Measurements from ENCODE around the gene CD80. TPM values are rescaled to one million over a fixed set of nuclear protein-coding genes. Genes with fewer than 3 reads are reported as not detected.

The CD80 gene
- total and polyA plus RNA-seq, 9 of the 15 experiments (the other 6 are each of a cell fraction or from before 2014, with no cell fraction given), result 3.0 to 8.2 (median 5.7) TPM

DNA sequence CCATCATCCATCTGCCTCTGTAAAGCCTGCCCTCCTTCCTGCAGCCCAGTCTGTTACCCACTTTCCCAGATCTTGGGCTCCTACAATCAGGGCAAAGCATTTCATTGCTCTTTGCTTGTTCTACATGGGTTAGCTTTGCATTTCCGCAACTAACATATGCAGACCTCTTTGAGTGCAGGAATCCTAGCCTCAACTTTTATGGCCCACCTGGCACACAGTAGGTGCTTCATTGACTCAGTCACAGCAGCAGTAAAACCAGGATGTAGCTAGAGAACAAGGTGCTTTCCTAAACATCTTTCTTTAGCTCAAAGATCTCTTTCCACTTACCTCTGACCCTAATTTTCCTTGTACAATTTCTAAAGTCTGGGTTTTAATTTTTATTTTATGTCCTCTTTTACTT, 3.5 kb downstream of the CD80 start:
- no peaks in the 10 kb centered on the region for H3K9me3 ChIP-seq (replicated peaks; ENCODE audit: control insufficient read depth, insufficient read depth, low read depth, low read length)
- in situ Hi-C loops (cut with MboI) (no loop called here), intact Hi-C loops (cut with micrococcal nuclease) (loop anchor here (5.0 kb wide), 1 partner anchor 121 kb away; the partner anchor contains the start of gene COX17)
- DNase-seq (ENCODE audit: extremely low read depth in 1 of 4, low spot score in 3 of 4) (no peak), FAIRE-seq (no peak), ATAC-seq (no peak)
- 90% methylated on average over 1 of the region's 1 CpG for WGBS (ENCODE audit: insufficient coverage, low coverage, missing lambda C conversion rate)
- no peaks in the 10 kb centered on the region for H3K27me3 ChIP-seq (ENCODE audit: control insufficient read depth in 2 of 2, insufficient read depth in 2 of 2, low read length in 2 of 2)
- TF ChIP-seq ZKSCAN1 (IDR thresholded peaks at IDR 0.05; ENCODE audit: low read depth, low read length), result peak; percentile 77
- TF ChIP-seq MYNN (IDR thresholded peaks at IDR 0.05), result no peak
- no peak for TF ChIP-seq MYNN (CRISPR knock-in tag; IDR thresholded peaks at IDR 0.05)
- no peak for TF ChIP-seq RBM14 (IDR thresholded peaks at IDR 0.05; ENCODE audit: borderline replicate concordance, insufficient read depth, low read depth, low read length)
- no peak for TF ChIP-seq ZNF766 (CRISPR knock-in tag; conservative IDR thresholded peaks at IDR 0.05)
- no peak for TF ChIP-seq MTA2 (IDR thresholded peaks at IDR 0.05; ENCODE audit: low read depth)
- H3K4me3 ChIP-seq, result no peak overlapping the region
- H3K36me3 ChIP-seq (ENCODE audit: control insufficient read depth, insufficient read depth, low read length), result no peaks in the 10 kb centered on the region
- H2AFZ ChIP-seq (ENCODE audit: low read depth, low read length), result no peak overlapping the region
- no peaks in the 10 kb centered on the region for H4K20me1 ChIP-seq (replicated peaks; ENCODE audit: control insufficient read depth, insufficient read depth, low read length)
- H3K79me2 ChIP-seq (ENCODE audit: control insufficient read depth, insufficient read depth, low read length), result peaks cover 8% of the 10 kb centered on the region; the same call in 1 of the 3 replicates
- H3K27ac ChIP-seq (ENCODE audit: extremely low read depth, low read depth, low read length), result no peak overlapping the region
- peaks cover 0 to 12% of the 10 kb centered on the region in 2 experiments; a peak in 3 of 5 replicates for H3K4me1 ChIP-seq (replicated peaks in 1 of 2; ENCODE audit: control insufficient read depth in 2 of 2, insufficient read depth in 2 of 2, low read length in 2 of 2)
- H3K4me2 ChIP-seq (ENCODE audit: insufficient read depth, low read length), result no peak overlapping the region
- no peaks in the 10 kb centered on the region for H3K9me1 ChIP-seq (ENCODE audit: control insufficient read depth, insufficient read depth, low read length)
- POLR2A ChIA-PET, result interaction anchor here (0.7 to 1.3 kb wide), 2 partner anchors 11 to 26 kb away, joined by 3 read pairs; no protein-coding TSS in a partner anchor
- CTCF ChIA-PET (ENCODE audit: low intra/inter-chr PET ratio), result no interaction called here
- no TSS peak for BruUV-seq (replicated peaks)
- H3K9ac ChIP-seq (ENCODE audit: insufficient read depth in 1 of 2, low read depth in 2 of 2, low read length in 2 of 2), result no peak overlapping the region

DNA sequence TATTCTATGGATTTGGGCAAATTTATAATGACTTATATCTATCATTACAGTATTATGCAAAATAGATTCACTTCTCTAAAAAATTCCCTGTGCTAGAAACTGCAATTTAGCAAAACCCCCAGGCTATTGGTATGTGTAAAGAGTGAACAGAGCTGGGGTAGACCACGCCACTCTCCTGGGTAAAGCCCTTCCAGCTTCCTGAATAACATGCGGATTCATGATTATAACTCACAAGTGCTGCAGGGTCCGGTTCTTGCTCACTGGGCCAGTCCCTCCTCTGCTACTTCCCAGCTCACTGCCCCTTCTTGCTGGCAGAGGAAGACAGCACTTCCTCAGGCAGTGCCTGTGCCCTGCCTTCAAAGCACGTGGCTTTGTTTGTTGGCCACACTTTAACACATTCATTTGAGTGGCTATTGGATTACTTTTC, 4.1 kb downstream of the CD80 start:
- in situ Hi-C loops (cut with MboI), result no loop called here
- H2AFZ ChIP-seq (ENCODE audit: low read depth, low read length), result no peak overlapping the region
- ChIA-PET CTCF (ENCODE audit: low intra/inter-chr PET ratio) (no interaction called here), POLR2A (interaction anchor here (1.3 kb wide), 1 partner anchor 25 kb away, joined by 3 read pairs; no protein-coding TSS in a partner anchor)
- H3K27ac ChIP-seq (ENCODE audit: extremely low read depth, low read depth, low read length), result no peak overlapping the region
- DNase-seq (ENCODE audit: extremely low read depth in 1 of 4, low spot score in 3 of 4) (no peak), ATAC-seq (no peak), FAIRE-seq (no peak)
- peaks cover 0 to 12% of the 10 kb centered on the region in 2 experiments; a peak in 3 of 5 replicates for H3K4me1 ChIP-seq (replicated peaks in 1 of 2; ENCODE audit: control insufficient read depth in 2 of 2, insufficient read depth in 2 of 2, low read length in 2 of 2)
- H3K9me1 ChIP-seq (ENCODE audit: control insufficient read depth, insufficient read depth, low read length), result no peaks in the 10 kb centered on the region
- BruUV-seq (replicated peaks), result no TSS peak
- no peaks in the 10 kb centered on the region for H3K27me3 ChIP-seq (ENCODE audit: control insufficient read depth in 2 of 2, insufficient read depth in 2 of 2, low read length in 2 of 2)
- no peaks in the 10 kb centered on the region for H3K36me3 ChIP-seq (ENCODE audit: control insufficient read depth, insufficient read depth, low read length)
- H3K4me3 ChIP-seq, result no peak overlapping the region
- TF ChIP-seq, protein P1, sequence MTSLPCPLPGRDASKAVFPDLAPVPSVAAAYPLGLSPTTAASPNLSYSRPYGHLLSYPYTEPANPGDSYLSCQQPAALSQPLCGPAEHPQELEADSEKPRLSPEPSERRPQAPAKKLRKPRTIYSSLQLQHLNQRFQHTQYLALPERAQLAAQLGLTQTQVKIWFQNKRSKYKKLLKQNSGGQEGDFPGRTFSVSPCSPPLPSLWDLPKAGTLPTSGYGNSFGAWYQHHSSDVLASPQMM (CRISPR knock-in tag; IDR thresholded peaks at IDR 0.05), result no peak
- no peak for TF ChIP-seq MAFG (tag; conservative IDR thresholded peaks at IDR 0.05)
- TF ChIP-seq ERF (CRISPR knock-in tag; IDR thresholded peaks at IDR 0.05), result no peak
- no peak for TF ChIP-seq RBM25 (IDR thresholded peaks at IDR 0.05; ENCODE audit: low read depth, low read length, severe bottlenecking)
- no peak for TF ChIP-seq WHSC1 (IDR thresholded peaks at IDR 0.05; ENCODE audit: low read length)
- H3K9ac ChIP-seq (ENCODE audit: insufficient read depth in 1 of 2, low read depth in 2 of 2, low read length in 2 of 2), result no peak overlapping the region
- H4K20me1 ChIP-seq (replicated peaks; ENCODE audit: control insufficient read depth, insufficient read depth, low read length), result no peaks in the 10 kb centered on the region
- WGBS (ENCODE audit: insufficient coverage, low coverage, missing lambda C conversion rate), result 68% methylated on average over 3 of the region's 4 CpGs
- H3K9me3 ChIP-seq (replicated peaks; ENCODE audit: control insufficient read depth, insufficient read depth, low read depth, low read length), result no peaks in the 10 kb centered on the region
- H3K79me2 ChIP-seq (ENCODE audit: control insufficient read depth, insufficient read depth, low read length), result peaks cover 8% of the 10 kb centered on the region; the same call in 1 of the 3 replicates
- H3K4me2 ChIP-seq (ENCODE audit: insufficient read depth, low read length), result no peak overlapping the region
- intact Hi-C loops (cut with micrococcal nuclease), result loop anchor here (5.0 kb wide), 1 partner anchor 122 kb away; the partner anchor contains the start of gene COX17

Measured in K562 (cell line).